Astrocyte (in vitro differentiated cells and primary cell): ENCODE measurements around the gene CAMP. TPM values are rescaled to one million over a fixed set of nuclear protein-coding genes. Genes with fewer than 3 reads are reported as not detected.
"Not testable (repeated sequence)": the region's sequence is repeated elsewhere in the genome, so short reads cannot be mapped to it uniquely, and the experiment has no call there.

Source experiments
- DNase-seq: peaks from one replicate; pipeline ENCODE4 v3.0.0-alpha.2; 2010; ENCODE audit warnings: low read depth
- FAIRE-seq: peaks from 2 replicates; lab custom pipeline; 2011; peaks lifted over from hg19 to GRCh38; lab: Jason Lieb, UNC
- H2AFZ ChIP-seq: 2 replicates; pipeline ENCODE4 v1.6.0; 2012; ENCODE audit warnings: low read depth, low read length, inconsistent platforms
- H3K27ac ChIP-seq: 2 replicates; pipeline ENCODE4 v1.5.1; 2011; ENCODE audit warnings: low read depth, low read length, inconsistent platforms
- H3K27me3 ChIP-seq: 2 replicates; pipeline ENCODE4 v1.6.0; 2011; ENCODE audit warnings: low read length, inconsistent platforms; ENCODE audit not compliant: insufficient read depth
- H3K36me3 ChIP-seq: 2 replicates; pipeline ENCODE4 v1.5.1; 2011; ENCODE audit warnings: low read length, inconsistent platforms; ENCODE audit not compliant: insufficient read depth
- H3K4me1 ChIP-seq: 2 replicates; pipeline ENCODE4 v1.5.1; 2011; ENCODE audit warnings: low read length, inconsistent platforms; ENCODE audit not compliant: insufficient read depth
- H3K4me2 ChIP-seq: 2 replicates; pipeline ENCODE4 v1.6.0; 2012; ENCODE audit warnings: low read length, inconsistent platforms
- H3K4me3 ChIP-seq: 2 replicates; pipeline ENCODE4 v1.5.1; 2011; ENCODE audit warnings: low read depth, mild to moderate bottlenecking, low read length, inconsistent platforms; ENCODE audit not compliant: insufficient read depth
- H3K79me2 ChIP-seq: 2 replicates; pipeline ENCODE4 v1.6.0; 2012; ENCODE audit warnings: mild to moderate bottlenecking, low read length, inconsistent platforms; ENCODE audit not compliant: insufficient read depth
- H3K9ac ChIP-seq: 2 replicates; pipeline ENCODE4 v1.6.0; 2012; ENCODE audit warnings: mild to moderate bottlenecking, low read length, inconsistent platforms
- H3K9me3 ChIP-seq: 2 replicates; pipeline ENCODE4 v1.5.1; 2012; ENCODE audit warnings: low read depth, mild to moderate bottlenecking, low read length, inconsistent platforms; ENCODE audit not compliant: insufficient read depth
- H4K20me1 ChIP-seq: 2 replicates; pipeline ENCODE4 v1.6.0; 2012; ENCODE audit warnings: low read length, inconsistent platforms; ENCODE audit not compliant: insufficient read depth
- H3K27ac Mint-ChIP-seq: one replicate; pipeline ENCODE4 v1.8.0; 2021; ENCODE audit warnings: mild to moderate bottlenecking, mixed read lengths; ENCODE audit not compliant: unreplicated experiment
- H3K27me3 Mint-ChIP-seq: one replicate; pipeline ENCODE4 v1.8.0; 2021; ENCODE audit warnings: low read depth, mixed read lengths; ENCODE audit not compliant: unreplicated experiment
- H3K36me3 Mint-ChIP-seq: one replicate; pipeline ENCODE4 v1.8.0; 2021; ENCODE audit warnings: low read depth, mixed read lengths; ENCODE audit not compliant: unreplicated experiment
- H3K4me1 Mint-ChIP-seq: one replicate; pipeline ENCODE4 v1.8.0; 2021; ENCODE audit warnings: low read depth, mixed read lengths; ENCODE audit not compliant: unreplicated experiment
- H3K4me3 Mint-ChIP-seq: one replicate; pipeline ENCODE4 v1.8.0; 2021; ENCODE audit warnings: mild to moderate bottlenecking, moderate library complexity, mixed read lengths; ENCODE audit not compliant: unreplicated experiment
- H3K9me3 Mint-ChIP-seq: one replicate; pipeline ENCODE4 v1.8.0; 2021; ENCODE audit warnings: mild to moderate bottlenecking, mixed read lengths; ENCODE audit not compliant: unreplicated experiment
- EZH2 ChIP-seq: IDR thresholded peaks from 2 replicates; pipeline ENCODE4 v1.6.1; 2012; ENCODE audit warnings: mild to moderate bottlenecking, low read length, inconsistent platforms; ENCODE audit not compliant: insufficient read depth
- total RNA-seq: library from RNA; stranded (reverse); gene quantifications from 2 replicates; pipeline ENCODE4 v1.2.1, GENCODE V29; 2021
- TF ChIP-seq, protein P1 (sequence below): IDR thresholded peaks from 2 replicates; pipeline ENCODE4 v1.5.1; 2011; ENCODE audit warnings: low read depth, mild to moderate bottlenecking, inconsistent platforms, low read length, moderate library complexity; ENCODE audit not compliant: insufficient read depth

The CAMP gene
- total RNA-seq, 1 donor from 2014 or later, result not detected

GRCh38 chr3:48208076-48208475 lies 15.2 kb upstream of the CAMP start:
- no peak for DNase-seq
- peaks cover 4% of the 10 kb centered on the region for H3K9me3 Mint-ChIP-seq
- Histone ChIP-seq H3K9ac (no peak overlapping the region), H3K4me1 (no peaks in the 10 kb centered on the region), H3K36me3 (no peaks in the 10 kb centered on the region), H2AFZ (no peak overlapping the region), H3K79me2 (no peaks in the 10 kb centered on the region), H3K4me2 (no peak overlapping the region), H3K9me3 (no peaks in the 10 kb centered on the region), H3K4me3 (no peak overlapping the region), H3K27ac (no peak overlapping the region), H4K20me1 (no peaks in the 10 kb centered on the region), H3K27me3 (no peaks in the 10 kb centered on the region)
- no peaks in the 10 kb centered on the region for H3K4me1 Mint-ChIP-seq
- no peak for TF ChIP-seq EZH2
- TF ChIP-seq, protein P1, sequence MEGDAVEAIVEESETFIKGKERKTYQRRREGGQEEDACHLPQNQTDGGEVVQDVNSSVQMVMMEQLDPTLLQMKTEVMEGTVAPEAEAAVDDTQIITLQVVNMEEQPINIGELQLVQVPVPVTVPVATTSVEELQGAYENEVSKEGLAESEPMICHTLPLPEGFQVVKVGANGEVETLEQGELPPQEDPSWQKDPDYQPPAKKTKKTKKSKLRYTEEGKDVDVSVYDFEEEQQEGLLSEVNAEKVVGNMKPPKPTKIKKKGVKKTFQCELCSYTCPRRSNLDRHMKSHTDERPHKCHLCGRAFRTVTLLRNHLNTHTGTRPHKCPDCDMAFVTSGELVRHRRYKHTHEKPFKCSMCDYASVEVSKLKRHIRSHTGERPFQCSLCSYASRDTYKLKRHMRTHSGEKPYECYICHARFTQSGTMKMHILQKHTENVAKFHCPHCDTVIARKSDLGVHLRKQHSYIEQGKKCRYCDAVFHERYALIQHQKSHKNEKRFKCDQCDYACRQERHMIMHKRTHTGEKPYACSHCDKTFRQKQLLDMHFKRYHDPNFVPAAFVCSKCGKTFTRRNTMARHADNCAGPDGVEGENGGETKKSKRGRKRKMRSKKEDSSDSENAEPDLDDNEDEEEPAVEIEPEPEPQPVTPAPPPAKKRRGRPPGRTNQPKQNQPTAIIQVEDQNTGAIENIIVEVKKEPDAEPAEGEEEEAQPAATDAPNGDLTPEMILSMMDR, result no peak
- no peaks in the 10 kb centered on the region for H3K36me3 Mint-ChIP-seq
- H3K27ac Mint-ChIP-seq, result no peak overlapping the region
- peaks cover 12% of the 10 kb centered on the region for H3K27me3 Mint-ChIP-seq
- FAIRE-seq, result no peak
- H3K4me3 Mint-ChIP-seq, result no peak overlapping the region

DNA sequence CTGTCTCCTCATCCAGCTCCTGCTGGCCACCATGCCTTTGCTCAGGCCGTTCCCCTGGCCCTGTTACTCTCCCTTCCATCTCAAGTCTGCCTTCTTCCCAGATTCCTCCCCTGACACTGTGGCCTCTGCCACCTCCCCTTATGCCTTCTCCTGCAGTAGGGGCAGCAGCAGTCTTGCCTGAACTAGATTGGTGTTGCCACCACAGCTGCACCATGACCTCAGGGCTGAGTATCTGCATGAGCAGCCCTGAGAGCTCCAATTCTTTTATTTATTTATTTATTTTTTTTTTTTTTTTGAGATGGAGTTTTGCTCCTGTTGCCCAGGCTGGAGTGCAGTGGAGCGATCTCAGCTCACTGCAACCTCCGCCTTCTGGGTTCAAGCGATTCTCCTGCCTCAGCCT lies 13.8 kb upstream of the CAMP start:
- no peaks in the 10 kb centered on the region for H3K4me1 ChIP-seq
- no peak overlapping the region for H3K4me2 ChIP-seq
- no peaks in the 10 kb centered on the region for H3K4me1 Mint-ChIP-seq
- H3K27me3 ChIP-seq, result no peaks in the 10 kb centered on the region
- H3K9me3 Mint-ChIP-seq, result peaks cover 4% of the 10 kb centered on the region
- H3K27ac ChIP-seq, result no peak overlapping the region
- H3K27ac Mint-ChIP-seq, result peak overlapping the region; percentile 44
- FAIRE-seq (no peak), DNase-seq (no peak)
- no peak overlapping the region for H3K4me3 ChIP-seq
- H3K9ac ChIP-seq, result no peak overlapping the region
- H3K36me3 ChIP-seq, result no peaks in the 10 kb centered on the region
- H2AFZ ChIP-seq, result no peak overlapping the region
- H3K36me3 Mint-ChIP-seq, result no peaks in the 10 kb centered on the region
- H3K27me3 Mint-ChIP-seq, result peaks cover 12% of the 10 kb centered on the region
- H4K20me1 ChIP-seq, result no peaks in the 10 kb centered on the region
- H3K9me3 ChIP-seq, result no peaks in the 10 kb centered on the region
- H3K4me3 Mint-ChIP-seq, result peak overlapping the region; percentile 50
- no peak for TF ChIP-seq EZH2
- TF ChIP-seq, protein P1, result no peak
- no peaks in the 10 kb centered on the region for H3K79me2 ChIP-seq

- not testable (repeated sequence) for H3K4me3 Mint-ChIP-seq, FAIRE-seq
Measured at GRCh38 chr3:48210534-48210933, 12.8 kb upstream of the CAMP start.

DNA sequence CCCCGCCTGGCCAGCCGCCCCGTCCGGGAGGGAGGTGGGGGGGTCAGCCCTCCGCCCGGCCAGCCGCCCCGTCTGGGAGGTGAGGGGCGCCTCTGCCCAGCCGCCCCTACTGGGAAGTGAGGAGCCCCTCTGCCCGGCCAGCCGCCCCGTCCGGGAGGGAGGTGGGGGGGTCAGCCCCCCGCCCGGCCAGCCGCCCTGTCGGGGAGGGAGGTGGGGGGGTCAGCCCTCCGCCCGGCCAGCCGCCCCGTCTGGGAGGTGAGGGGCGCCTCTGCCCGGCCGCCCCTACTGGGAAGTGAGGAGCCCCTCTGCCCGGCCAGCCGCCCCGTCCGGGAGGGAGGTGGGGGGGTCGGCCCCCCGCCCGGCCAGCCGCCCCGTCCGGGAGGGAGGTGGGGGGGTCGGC lies 11.5 kb upstream of the CAMP start:
- not testable (repeated sequence) for H3K36me3 Mint-ChIP-seq, FAIRE-seq, H4K20me1 ChIP-seq, H3K27ac ChIP-seq, H3K4me1 ChIP-seq, H3K9me3 Mint-ChIP-seq, H3K4me1 Mint-ChIP-seq, H3K4me2 ChIP-seq, DNase-seq, H3K9ac ChIP-seq, H2AFZ ChIP-seq, H3K36me3 ChIP-seq, H3K4me3 Mint-ChIP-seq, H3K9me3 ChIP-seq, H3K27ac Mint-ChIP-seq, H3K79me2 ChIP-seq, H3K4me3 ChIP-seq
- peaks cover 22% of the 10 kb centered on the region for H3K27me3 Mint-ChIP-seq
- peaks cover 15% of the 10 kb centered on the region for H3K27me3 ChIP-seq

More at GRCh38 chr3:48210534-48210933, 12.8 kb upstream of the CAMP start:
- peaks cover 20% of the 10 kb centered on the region for H3K27me3 Mint-ChIP-seq
- not testable (repeated sequence) for H4K20me1 ChIP-seq, H3K27ac ChIP-seq, DNase-seq, H3K9ac ChIP-seq, H3K4me2 ChIP-seq, H3K36me3 Mint-ChIP-seq, H3K27ac Mint-ChIP-seq, H2AFZ ChIP-seq, H3K27me3 ChIP-seq, H3K9me3 Mint-ChIP-seq, H3K4me1 Mint-ChIP-seq, H3K4me1 ChIP-seq, H3K4me3 ChIP-seq, H3K9me3 ChIP-seq, H3K36me3 ChIP-seq, H3K79me2 ChIP-seq
